ENCODE measurements around the gene C5orf52. TPM values are rescaled to one million over a fixed set of nuclear protein-coding genes. Genes with fewer than 3 reads are reported as not detected.
"Not testable (repeated sequence)": the region's sequence is repeated elsewhere in the genome, so short reads cannot be mapped to it uniquely, and the experiment has no call there.

The C5orf52 gene
- total RNA-seq, 1 donor from 2014 or later, result not detected

DNA sequence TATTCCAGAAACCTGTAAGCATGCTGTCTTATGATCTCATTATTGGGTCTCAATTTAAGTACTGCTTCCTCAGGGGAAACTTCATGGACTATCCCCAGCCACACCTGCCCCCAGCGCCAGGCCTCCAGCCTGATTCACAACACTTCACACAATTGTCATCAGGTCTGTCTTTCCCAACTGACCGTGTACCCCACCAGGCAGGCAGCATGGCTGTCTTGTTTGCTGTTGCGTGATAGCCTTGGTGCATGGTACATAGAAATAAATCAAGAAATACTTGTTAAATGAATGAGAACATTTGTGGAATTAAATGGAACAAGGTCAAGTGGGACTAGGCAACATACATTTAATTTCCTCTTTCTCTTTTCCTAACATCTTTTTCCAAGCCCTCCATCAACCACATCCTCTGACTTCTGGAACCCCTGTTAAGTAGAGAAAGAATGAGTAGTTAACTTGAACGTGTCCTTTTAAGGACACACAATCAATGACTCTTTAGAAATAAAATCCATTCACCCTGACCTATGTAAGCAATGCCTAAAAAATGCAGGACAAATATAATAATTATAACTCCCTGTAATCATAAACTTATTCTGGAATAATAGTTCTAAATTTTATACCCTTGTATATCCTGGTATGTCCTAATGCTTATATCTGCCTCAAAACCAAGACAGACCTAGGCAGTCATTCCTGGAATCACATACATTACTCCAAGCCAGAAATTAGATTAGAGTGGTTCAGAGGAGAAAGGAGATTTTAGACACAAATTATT is 42.7 kb downstream of the C5orf52 start:
- intact Hi-C loops (cut with DNase I), result loop anchor here (10.0 kb wide), 1 partner anchor 129 kb away; no protein-coding TSS in a partner anchor
- DNase-seq (ENCODE audit: low spot score), result no peak

DNA sequence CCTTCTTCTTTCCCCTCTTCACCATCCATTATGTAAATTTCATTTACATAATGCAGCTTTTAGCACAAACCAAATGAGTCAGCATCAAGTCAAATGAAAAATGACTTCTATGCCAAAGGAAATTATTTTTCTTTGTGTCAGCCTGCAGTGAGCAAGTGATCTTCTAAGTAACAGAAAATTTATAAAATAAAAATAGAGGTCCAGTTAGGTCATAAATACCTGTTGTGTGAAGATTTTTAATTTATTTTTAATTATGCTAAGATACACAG is 43.2 kb downstream of the C5orf52 start:
- DNase-seq (ENCODE audit: low spot score), result no peak
- intact Hi-C loops (cut with DNase I), result loop anchor here (10.0 kb wide), 1 partner anchor 130 kb away; no protein-coding TSS in a partner anchor

DNA sequence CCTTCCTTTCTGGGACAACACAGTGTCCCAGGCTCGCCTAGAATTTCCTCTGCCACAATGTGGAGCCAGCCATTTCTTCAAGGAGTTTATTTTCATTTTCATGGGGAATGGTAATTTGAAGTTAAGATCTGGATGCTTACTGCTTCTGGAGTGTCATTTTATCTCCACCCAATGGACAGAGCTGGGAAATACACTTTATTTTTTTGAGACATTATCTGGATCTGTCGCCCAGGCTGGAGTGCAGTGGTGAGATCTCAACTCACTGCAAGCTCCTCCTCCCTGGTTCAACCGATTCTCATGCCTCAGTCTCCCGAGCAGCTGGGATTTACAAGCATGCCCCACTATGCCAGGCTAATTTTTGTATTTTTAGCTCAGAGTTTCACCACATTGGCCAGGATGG is 47.2 kb downstream of the C5orf52 start:
- intact Hi-C loops (cut with DNase I), result loop anchor here (2.0 to 10.0 kb wide), 2 partner anchors 134 to 390 kb away; no protein-coding TSS in a partner anchor
- no peak for DNase-seq (ENCODE audit: low spot score)

DNA sequence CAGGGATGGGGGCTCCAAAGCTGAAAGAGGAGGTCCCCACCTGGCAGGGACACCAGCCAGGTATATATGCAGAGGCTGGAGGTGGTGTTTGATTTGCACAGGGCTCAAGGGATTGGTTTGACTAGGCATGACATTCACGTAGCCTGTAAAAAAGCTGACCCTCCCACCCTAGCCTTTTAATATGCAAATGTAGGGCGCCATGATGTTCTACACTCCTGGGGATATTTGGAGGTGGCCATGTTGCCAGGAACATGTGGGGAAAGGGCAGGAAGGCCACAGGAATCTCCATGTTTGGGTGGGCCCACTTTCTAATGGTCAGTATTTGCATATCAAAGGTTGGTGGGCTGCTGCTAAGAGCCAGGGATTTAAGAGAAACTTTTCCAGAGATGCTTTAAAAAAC is 47.9 kb downstream of the C5orf52 start:
- intact Hi-C loops (cut with DNase I), result loop anchor here (2.0 to 10.0 kb wide), 2 partner anchors 134 to 390 kb away; no protein-coding TSS in a partner anchor

DNA sequence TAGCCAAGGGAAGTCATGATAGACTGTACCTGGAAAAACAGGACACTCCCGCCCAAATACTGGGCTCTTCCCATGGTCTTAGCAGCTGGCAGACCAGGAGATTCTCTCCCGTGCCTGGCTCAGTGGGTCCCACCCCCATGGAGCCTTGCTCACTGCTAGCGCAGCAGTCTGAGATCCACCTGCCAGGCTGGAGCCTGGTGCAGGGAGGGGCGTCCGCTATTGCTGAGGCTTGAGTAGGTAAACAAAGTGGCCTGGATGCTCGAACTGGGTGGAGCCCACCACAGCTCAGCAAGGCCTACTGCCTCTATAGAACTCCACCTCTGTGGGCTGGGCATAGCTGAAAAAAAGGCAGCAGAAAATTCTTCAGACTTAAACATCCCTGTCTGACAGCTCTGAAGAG is 49.8 kb downstream of the C5orf52 start:
- DNase-seq (ENCODE audit: low spot score), result no peak
- intact Hi-C loops (cut with DNase I), result no loop called here

More for the DNA sequence above, 47.9 kb downstream of the C5orf52 start:
- DNase-seq (ENCODE audit: low spot score), result no peak

- DNase-seq (ENCODE audit: low spot score); intact Hi-C loops (cut with DNase I): not testable (repeated sequence)
Measured at GRCh38 chr5:157722895-157723294, 51.6 kb downstream of the C5orf52 start.

DNA sequence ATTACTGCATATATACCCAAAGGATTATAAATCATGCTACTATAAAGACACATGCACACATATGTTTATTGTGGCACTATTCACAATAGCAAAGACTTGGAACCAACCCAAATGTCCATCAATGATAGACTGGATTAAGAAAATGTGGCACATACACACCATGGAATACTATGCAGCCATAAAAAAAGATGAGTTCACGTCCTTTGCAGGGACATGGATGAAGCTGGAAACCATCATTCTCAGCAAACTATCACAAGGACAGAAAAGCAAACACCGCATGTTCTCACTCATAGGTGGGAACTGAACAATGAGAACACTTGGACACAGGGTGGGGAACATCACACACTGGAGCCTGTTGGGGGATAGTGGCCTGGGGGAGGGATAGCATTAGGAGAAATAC is 55.3 kb downstream of the C5orf52 start:
- DNase-seq (ENCODE audit: low spot score); intact Hi-C loops (cut with DNase I): not testable (repeated sequence)

- intact Hi-C loops (cut with DNase I); DNase-seq (ENCODE audit: low spot score): not testable (repeated sequence)
Measured at GRCh38 chr5:157727858-157728257, 56.5 kb downstream of the C5orf52 start.

Other genes with a start within 250 kb of the C5orf52 start
- gene NIPAL4, start 211.3 kb upstream of the C5orf52 start, total RNA-seq, result 0.30 TPM
- gene ADAM19, start 95.8 kb upstream of the C5orf52 start, total RNA-seq, result 97.1 TPM
- gene SOX30, start 19.1 kb upstream of the C5orf52 start, total RNA-seq, result 0.13 TPM
- 6.2 TPM for gene THG1L, start 59.9 kb downstream of the C5orf52 start, total RNA-seq
- 1.5 TPM for gene LSM11, start 72.2 kb downstream of the C5orf52 start, total RNA-seq
- 53.0 TPM for gene CLINT1, start 187.6 kb downstream of the C5orf52 start, total RNA-seq